B cell (primary cell): ENCODE measurements around the gene PARVB. TPM values are rescaled to one million over a fixed set of nuclear protein-coding genes. Genes with fewer than 3 reads are reported as not detected.

ENCODE experiments used
- ATAC-seq: fragments of 200-7000 bp; cut with Tn5 transposase; one replicate; pipeline ENCODE4 v1.10.0; 2021; ENCODE audit warnings: low read depth, mild to moderate bottlenecking, moderate number of reproducible peaks, moderate library complexity
- CTCF ChIA-PET: fragments of 350-600 bp; sonication (Branson Sonifier 250); formaldehyde crosslinking; loops from one replicate; lab custom pipeline; 2021; ENCODE audit warnings: antibody characterized with exemption, inconsistent platforms; lab: Charles Lee
- POLR2A ChIA-PET: fragments of 350-600 bp; sonication (Branson Sonifier 250); formaldehyde crosslinking; loops from one replicate; lab custom pipeline; 2021; ENCODE audit warnings: antibody characterized with exemption; lab: Charles Lee
- DNase-seq: peaks from one replicate; pipeline ENCODE4 v3.0.0; 2013
- H2AFZ ChIP-seq: 2 replicates; pipeline ENCODE4 v1.6.1; 2012; ENCODE audit warnings: mild to moderate bottlenecking, low read depth, low read length; ENCODE audit not compliant: insufficient read depth, poor library complexity, severe bottlenecking
- H3K27ac ChIP-seq, 2 donors: 1 replicate in 1 of 2; 2 replicates in 1 of 2; pipeline ENCODE4 v1.5.1; 2012 to 2013; ENCODE audit warnings: low read length in 2 of 2, mild to moderate bottlenecking in 2 of 2, moderate library complexity in 1 of 2
- H3K27me3 ChIP-seq, 4 experiments: fragments of 200-600 bp in 1 of 4; sonication (generic) in 1 of 4; replicated peaks in 1 of 4; 1 replicate in 2 of 4; 2 replicates in 2 of 4; pipeline versions ENCODE4 v1.6.1 to v1.7.0; 2013 to 2016; ENCODE audit warnings: low read length in 3 of 4, mild to moderate bottlenecking in 2 of 4, mixed read lengths in 1 of 4, moderate library complexity in 1 of 4; ENCODE audit not compliant: insufficient read depth in 4 of 4, control insufficient read depth in 3 of 4; ENCODE audit errors: control extremely low read depth in 1 of 4
- H3K36me3 ChIP-seq, 2 experiments: replicated peaks in 1 of 2; 1 replicate in 1 of 2; 2 replicates in 1 of 2; pipeline versions ENCODE4 v1.6.1 to v1.7.1; 2013; ENCODE audit warnings: low read length in 1 of 2; ENCODE audit not compliant: insufficient read depth in 2 of 2, control insufficient read depth in 1 of 2; ENCODE audit errors: control extremely low read depth in 1 of 2, extremely low read depth in 1 of 2
- H3K4me1 ChIP-seq, 2 donors: fragments of 200-600 bp in 1 of 2; sonication (generic) in 1 of 2; 1 replicate in 1 of 2; 2 replicates in 1 of 2; pipeline versions ENCODE4 v1.5.1 to v1.6.1; 2013 to 2017; ENCODE audit warnings: low read length in 2 of 2; ENCODE audit not compliant: control insufficient read depth in 2 of 2, insufficient read depth in 2 of 2
- H3K4me2 ChIP-seq: replicated peaks from 2 replicates; pipeline ENCODE3; 2012; ENCODE audit warnings: mild to moderate bottlenecking, low read depth, low read length; ENCODE audit not compliant: poor library complexity, severe bottlenecking
- H3K4me3 ChIP-seq, 5 experiments: fragments of 200-600 bp in 1 of 5; sonication (generic) in 1 of 5; 1 replicate in 3 of 5; 2 replicates in 2 of 5; pipeline versions ENCODE4 v1.5.1 to v1.7.0; 2011 to 2016; ENCODE audit warnings: low read length in 4 of 5, mild to moderate bottlenecking in 4 of 5, low read depth in 2 of 5, control low read depth in 1 of 5, moderate library complexity in 1 of 5; ENCODE audit not compliant: insufficient read depth in 1 of 5; ENCODE audit errors: control extremely low read depth in 1 of 5, extremely low read depth in 1 of 5
- H3K79me2 ChIP-seq: fragments of 200-600 bp; sonication (generic); one replicate; pipeline ENCODE4 v1.6.0; 2016; ENCODE audit warnings: low read length; ENCODE audit not compliant: control insufficient read depth, insufficient read depth
- H3K9ac ChIP-seq: fragments of 200-600 bp; sonication (generic); 2 replicates; pipeline ENCODE4 v1.6.1; 2017; ENCODE audit warnings: mild to moderate bottlenecking, low read length, moderate library complexity
- H3K9me3 ChIP-seq, 3 donors: one replicate each; pipeline versions ENCODE4 v1.6.1 to v1.7.1; 2013; ENCODE audit warnings: low read length in 2 of 3; ENCODE audit not compliant: control insufficient read depth in 2 of 3, insufficient read depth in 1 of 3; ENCODE audit errors: control extremely low read depth in 1 of 3
- H4K20me1 ChIP-seq: 2 replicates; pipeline ENCODE4 v1.6.0; 2012; ENCODE audit warnings: mild to moderate bottlenecking, low read length; ENCODE audit not compliant: insufficient read depth, control insufficient read depth, poor library complexity, severe bottlenecking
- H3K27ac Mint-ChIP-seq: one replicate; pipeline ENCODE4 v1.8.0; 2021; ENCODE audit warnings: mixed read lengths
- H3K27me3 Mint-ChIP-seq: one replicate; pipeline ENCODE4 v1.8.0; 2021; ENCODE audit warnings: mixed read lengths
- H3K4me1 Mint-ChIP-seq: one replicate; pipeline ENCODE4 v1.8.0; 2021; ENCODE audit warnings: mixed read lengths
- H3K4me3 Mint-ChIP-seq: one replicate; pipeline ENCODE4 v1.8.0; 2021; ENCODE audit warnings: mixed read lengths
- H3K9me3 Mint-ChIP-seq: one replicate; pipeline ENCODE4 v1.8.0; 2022; ENCODE audit warnings: mixed read lengths; ENCODE audit not compliant: insufficient read depth
- EZH2 ChIP-seq: IDR thresholded peaks from 2 replicates; pipeline ENCODE4 v1.6.1; 2012; ENCODE audit warnings: borderline replicate concordance, low read depth, mild to moderate bottlenecking, moderate library complexity, low read length; ENCODE audit not compliant: insufficient read depth, poor library complexity, severe bottlenecking
- WGBS: methylation state at CpG from one replicate; pipeline ENCODE4 v1.1.5; 2013; ENCODE audit warnings: missing lambda C conversion rate; ENCODE audit not compliant: insufficient coverage; 5-methylcytosine and 5-hydroxymethylcytosine counted together
- intact Hi-C: fragments of 100-400 bp; cut with micrococcal nuclease; formaldehyde crosslinking; loops from one replicate; pipeline ENCODE4 v1.10.0; 2022
- polyA plus RNA-seq: library from polyadenylated mRNA; depleted of rRNA; stranded (reverse); fragments of >200 nt; gene quantifications from 2 replicates; pipeline ENCODE4 v1.2.3, GENCODE V29; 2012
- total RNA-seq, 2 donors: library from RNA; stranded (reverse); fragments of 120-200 nt in 1 of 2; gene quantifications; 1 replicate in 1 of 2; 2 replicates in 1 of 2; pipeline versions ENCODE4 v1.2.3 to v1.2.4, GENCODE V29; 2013 to 2022
- TF ChIP-seq, protein P1 (sequence below): fragments of 200-600 bp; IDR thresholded peaks from one replicate; pipeline ENCODE4 v1.8.0; 2022; ENCODE audit warnings: antibody characterized with exemption, mild to moderate bottlenecking

PARVB gene
- total and polyA plus RNA-seq, 2 donors (not counting 1 experiment from before 2014, with no cell fraction given), result 48.0 to 49.4 TPM

DNA sequence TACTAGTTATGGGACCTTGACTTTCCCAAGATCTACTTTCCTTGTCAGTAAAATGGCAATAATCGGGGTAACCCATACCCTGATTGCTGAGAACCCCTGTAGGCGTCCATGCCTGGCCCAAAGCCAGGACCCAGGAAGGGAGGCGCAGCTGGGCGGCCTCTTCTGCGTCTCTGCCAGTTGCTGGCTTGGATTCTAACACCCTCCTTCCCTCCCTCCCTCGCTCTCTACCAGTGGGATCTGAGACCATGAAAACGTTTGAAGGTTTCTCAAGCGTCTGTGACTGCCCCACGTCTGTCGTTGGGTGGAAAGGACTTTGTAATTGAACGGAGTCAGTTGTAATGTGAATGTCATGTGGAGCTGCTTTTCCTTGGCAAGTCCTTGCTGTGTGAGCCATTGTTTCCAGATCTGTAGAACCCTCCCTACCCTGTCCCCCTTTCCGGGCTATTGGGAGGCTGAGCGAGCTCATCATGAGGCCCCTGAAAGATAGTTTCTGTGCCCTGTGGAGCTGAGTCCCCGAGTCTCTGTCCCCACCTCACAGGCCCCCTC lies 47.8 kb downstream of the PARVB start:
- Histone ChIP-seq H3K4me3 (no peak overlapping the region), H3K9ac (no peak overlapping the region), H3K27ac (no peak overlapping the region), H3K36me3 (no peaks in the 10 kb centered on the region), H3K79me2 (peaks cover 86% of the 10 kb centered on the region), H3K9me3 (no peaks in the 10 kb centered on the region), H3K27me3 (no peaks in the 10 kb centered on the region), H3K4me1 (peaks cover 26 to 34% of the 10 kb centered on the region in 2 donors), H3K4me2 (no peak overlapping the region), H2AFZ (no peak overlapping the region), H4K20me1 (peaks cover 22% of the 10 kb centered on the region)
- H3K27me3 Mint-ChIP-seq, result no peaks in the 10 kb centered on the region
- ChIA-PET CTCF (interaction anchor here (0.9 to 8.0 kb wide), 3 partner anchors 13 to 77 kb away, joined by 3 to 90 read pairs (median 82); no protein-coding TSS in a partner anchor), POLR2A (no interaction called here)
- ATAC-seq (no peak), DNase-seq (no peak)
- 99% methylated on average over 9 of the region's 14 CpGs for WGBS
- no peak overlapping the region for H3K27ac Mint-ChIP-seq
- intact Hi-C loops, result no loop called here
- H3K9me3 Mint-ChIP-seq, result no peaks in the 10 kb centered on the region
- TF ChIP-seq, protein P1, sequence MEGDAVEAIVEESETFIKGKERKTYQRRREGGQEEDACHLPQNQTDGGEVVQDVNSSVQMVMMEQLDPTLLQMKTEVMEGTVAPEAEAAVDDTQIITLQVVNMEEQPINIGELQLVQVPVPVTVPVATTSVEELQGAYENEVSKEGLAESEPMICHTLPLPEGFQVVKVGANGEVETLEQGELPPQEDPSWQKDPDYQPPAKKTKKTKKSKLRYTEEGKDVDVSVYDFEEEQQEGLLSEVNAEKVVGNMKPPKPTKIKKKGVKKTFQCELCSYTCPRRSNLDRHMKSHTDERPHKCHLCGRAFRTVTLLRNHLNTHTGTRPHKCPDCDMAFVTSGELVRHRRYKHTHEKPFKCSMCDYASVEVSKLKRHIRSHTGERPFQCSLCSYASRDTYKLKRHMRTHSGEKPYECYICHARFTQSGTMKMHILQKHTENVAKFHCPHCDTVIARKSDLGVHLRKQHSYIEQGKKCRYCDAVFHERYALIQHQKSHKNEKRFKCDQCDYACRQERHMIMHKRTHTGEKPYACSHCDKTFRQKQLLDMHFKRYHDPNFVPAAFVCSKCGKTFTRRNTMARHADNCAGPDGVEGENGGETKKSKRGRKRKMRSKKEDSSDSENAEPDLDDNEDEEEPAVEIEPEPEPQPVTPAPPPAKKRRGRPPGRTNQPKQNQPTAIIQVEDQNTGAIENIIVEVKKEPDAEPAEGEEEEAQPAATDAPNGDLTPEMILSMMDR, result no peak
- no peak for TF ChIP-seq EZH2
- H3K4me3 Mint-ChIP-seq, result no peak overlapping the region
- peaks cover 40% of the 10 kb centered on the region for H3K4me1 Mint-ChIP-seq

DNA sequence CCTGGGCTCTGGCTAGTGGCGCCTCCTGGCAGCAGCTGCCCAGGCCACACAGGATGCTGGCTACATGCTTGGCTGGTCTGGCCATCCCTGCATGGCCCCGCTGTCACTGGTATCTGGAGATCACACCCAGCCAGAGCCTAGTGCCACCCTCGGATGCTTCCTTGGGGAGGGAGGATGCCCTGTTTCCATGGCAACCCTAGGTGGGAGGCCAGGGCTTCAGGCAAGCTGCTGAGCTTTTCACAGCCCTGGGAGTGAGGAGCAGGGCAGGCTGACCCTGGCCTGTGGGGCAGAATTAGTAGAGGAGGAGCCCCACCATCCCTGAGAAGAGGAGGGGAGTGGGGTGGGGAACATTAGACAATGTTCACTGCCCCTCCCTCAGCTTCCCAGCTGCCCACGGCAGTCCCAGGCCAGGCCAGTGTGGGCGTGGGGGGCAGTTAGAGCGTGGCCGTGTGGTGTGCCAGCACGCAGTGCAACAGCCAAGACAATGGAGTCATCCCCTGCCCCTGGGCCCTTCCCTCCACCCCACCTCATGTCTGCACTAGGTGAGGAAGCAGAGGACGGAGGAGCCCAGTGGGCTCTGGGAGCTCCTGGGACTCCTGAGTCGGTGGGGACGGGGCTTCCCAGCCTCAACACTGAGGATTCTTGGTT lies 50.4 kb downstream of the PARVB start:
- H3K4me1 ChIP-seq, result peaks cover under 1 to 8% of the 10 kb centered on the region in 2 donors
- 95% methylated on average over 11 of the region's 11 CpGs for WGBS
- H3K79me2 ChIP-seq, result peaks cover 69% of the 10 kb centered on the region
- H3K27me3 ChIP-seq, result no peaks in the 10 kb centered on the region
- peaks cover 15% of the 10 kb centered on the region for H3K4me1 Mint-ChIP-seq
- no peak for TF ChIP-seq EZH2
- TF ChIP-seq, protein P1, result no peak
- no peaks in the 10 kb centered on the region for H3K36me3 ChIP-seq
- no peaks in the 10 kb centered on the region for H3K9me3 ChIP-seq
- H3K27ac Mint-ChIP-seq, result no peak overlapping the region
- no peak for DNase-seq
- H3K9ac ChIP-seq, result no peak overlapping the region
- no peak for ATAC-seq
- intact Hi-C loops, result no loop called here
- no peak overlapping the region for H3K4me2 ChIP-seq
- H2AFZ ChIP-seq, result no peak overlapping the region
- no peak overlapping the region for H3K4me3 Mint-ChIP-seq
- ChIA-PET CTCF (interaction anchor here (3.7 to 8.0 kb wide), 2 partner anchors 11 to 80 kb away, joined by 15 to 90 read pairs; no protein-coding TSS in a partner anchor), POLR2A (no interaction called here)
- H3K27me3 Mint-ChIP-seq, result no peaks in the 10 kb centered on the region
- H3K4me3 ChIP-seq, result no peak overlapping the region
- H3K27ac ChIP-seq, result no peak overlapping the region
- peaks cover 27% of the 10 kb centered on the region for H4K20me1 ChIP-seq
- no peaks in the 10 kb centered on the region for H3K9me3 Mint-ChIP-seq
